Astrocyte of the cerebellum (primary cell): ENCODE results near the gene VPS51.

Experiments used
- DNase-seq: peaks from one replicate; pipeline ENCODE4 v3.0.0-alpha.2; 2011; ENCODE audit warnings: low read depth
- H3K4me3 ChIP-seq: 2 replicates; pipeline ENCODE4 v1.5.1; 2011; ENCODE audit warnings: mild to moderate bottlenecking, low read depth, low read length, moderate library complexity
- in situ Hi-C: cut with HindIII; loops from 2 replicates; pipeline ENCODE4 v1.10.0; 2017; ENCODE audit warnings: low sequenced_read_pairs
- TF ChIP-seq, protein P1 (sequence below): IDR thresholded peaks from 2 replicates; pipeline ENCODE4 v1.5.1; 2012; ENCODE audit warnings: low read length, low read depth, moderate library complexity, mild to moderate bottlenecking; ENCODE audit errors: missing control alignments

Gene VPS51

GRCh38 chr11:65131417-65131776 is 35.4 kb downstream of the VPS51 start:
- TF ChIP-seq, protein P1, sequence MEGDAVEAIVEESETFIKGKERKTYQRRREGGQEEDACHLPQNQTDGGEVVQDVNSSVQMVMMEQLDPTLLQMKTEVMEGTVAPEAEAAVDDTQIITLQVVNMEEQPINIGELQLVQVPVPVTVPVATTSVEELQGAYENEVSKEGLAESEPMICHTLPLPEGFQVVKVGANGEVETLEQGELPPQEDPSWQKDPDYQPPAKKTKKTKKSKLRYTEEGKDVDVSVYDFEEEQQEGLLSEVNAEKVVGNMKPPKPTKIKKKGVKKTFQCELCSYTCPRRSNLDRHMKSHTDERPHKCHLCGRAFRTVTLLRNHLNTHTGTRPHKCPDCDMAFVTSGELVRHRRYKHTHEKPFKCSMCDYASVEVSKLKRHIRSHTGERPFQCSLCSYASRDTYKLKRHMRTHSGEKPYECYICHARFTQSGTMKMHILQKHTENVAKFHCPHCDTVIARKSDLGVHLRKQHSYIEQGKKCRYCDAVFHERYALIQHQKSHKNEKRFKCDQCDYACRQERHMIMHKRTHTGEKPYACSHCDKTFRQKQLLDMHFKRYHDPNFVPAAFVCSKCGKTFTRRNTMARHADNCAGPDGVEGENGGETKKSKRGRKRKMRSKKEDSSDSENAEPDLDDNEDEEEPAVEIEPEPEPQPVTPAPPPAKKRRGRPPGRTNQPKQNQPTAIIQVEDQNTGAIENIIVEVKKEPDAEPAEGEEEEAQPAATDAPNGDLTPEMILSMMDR, result no peak
- no peak for DNase-seq
- no peak overlapping the region for H3K4me3 ChIP-seq
- in situ Hi-C loops, result no loop called here

- DNase-seq, result no peak
- no peak overlapping the region for H3K4me3 ChIP-seq
- TF ChIP-seq, protein P1, result no peak
- in situ Hi-C loops, result no loop called here
Observed at GRCh38 chr11:65131895-65132237, 35.9 kb downstream of the VPS51 start.

DNA sequence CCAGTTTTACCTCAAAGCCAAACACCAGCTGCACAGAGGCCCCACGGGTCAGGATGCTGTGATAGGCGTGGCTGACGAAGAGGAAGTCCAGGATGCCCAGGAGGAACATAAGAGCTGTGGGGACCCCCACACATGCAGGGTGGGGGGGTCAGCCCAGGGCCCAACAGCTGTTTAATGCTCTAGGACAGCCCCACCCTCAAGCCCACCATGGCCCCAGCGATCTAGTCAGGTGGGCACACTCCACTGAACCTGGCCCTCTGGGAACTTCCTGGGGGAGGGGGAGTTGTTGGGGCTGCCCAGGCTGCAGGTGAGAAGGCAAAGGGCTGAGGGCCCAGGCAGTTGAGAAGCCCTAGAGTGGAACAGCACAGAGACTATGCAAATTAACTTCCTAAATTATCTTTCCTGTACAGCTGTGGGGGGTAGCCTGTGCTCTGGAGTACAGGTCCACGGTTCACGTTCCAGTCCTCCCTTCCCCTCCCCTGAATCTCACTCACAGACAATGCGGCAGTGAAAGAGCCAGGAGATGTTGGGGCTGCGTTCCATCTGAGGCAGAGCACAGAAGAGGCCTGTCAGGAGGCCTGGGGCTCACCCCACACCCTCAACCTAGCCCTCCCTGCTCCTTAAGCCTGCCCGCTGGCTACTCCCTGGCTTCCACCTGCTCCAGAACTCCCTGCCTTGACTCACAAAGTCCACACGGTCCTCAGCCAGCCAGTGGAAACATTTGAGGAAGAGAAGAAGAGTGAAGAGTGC is 36.4 kb downstream of the VPS51 start:
- DNase-seq, result no peak
- H3K4me3 ChIP-seq, result peak overlapping the region; percentile 78
- in situ Hi-C loops, result no loop called here

DNA sequence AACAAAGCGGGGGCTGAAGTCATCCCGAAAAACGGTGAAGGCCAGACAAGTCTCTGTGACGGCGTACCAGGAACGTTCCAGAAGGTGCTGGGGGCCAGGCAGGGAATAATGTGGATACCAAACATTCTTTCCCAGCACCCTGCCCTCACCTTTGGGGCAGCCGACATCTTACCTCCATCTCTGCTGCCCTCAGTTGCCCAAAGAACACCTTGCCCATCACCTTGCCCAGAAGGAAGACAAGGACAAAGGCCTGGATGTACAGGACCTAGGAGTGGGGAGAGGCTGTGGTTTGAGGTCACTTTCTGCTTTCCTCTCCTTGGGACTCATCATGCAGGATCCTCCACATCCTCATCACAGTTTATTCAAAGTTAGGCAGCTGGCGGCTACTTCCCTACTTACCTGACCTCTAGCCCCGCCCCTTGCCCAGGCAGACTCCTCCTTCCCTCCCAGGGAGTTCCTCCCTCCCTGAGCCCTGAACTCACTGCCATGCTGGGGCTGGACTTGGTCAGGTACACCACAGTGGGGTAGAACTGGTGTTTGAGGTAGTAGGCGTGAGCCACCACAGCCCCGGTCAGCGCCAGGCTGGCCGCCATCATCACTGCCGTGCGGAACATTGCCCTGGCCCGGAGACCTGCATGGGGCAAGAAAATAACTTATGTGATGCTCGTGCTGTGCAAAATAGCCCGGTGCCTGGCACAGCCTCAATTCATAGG is 37.1 kb downstream of the VPS51 start:
- H3K4me3 ChIP-seq, result peak overlapping the region; percentile 78
- in situ Hi-C loops, result no loop called here
- DNase-seq, result no peak
- TF ChIP-seq, protein P1, result no peak

More for the DNA sequence above, 36.4 kb downstream of the VPS51 start:
- TF ChIP-seq, protein P1, result no peak

GRCh38 chr11:65133724-65134123 is 37.7 kb downstream of the VPS51 start:
- H3K4me3 ChIP-seq, result peak overlapping the region; percentile 78
- TF ChIP-seq, protein P1, result no peak
- in situ Hi-C loops, result no loop called here
- DNase-seq, result no peak

GRCh38 chr11:65134240-65134951 is 38.4 kb downstream of the VPS51 start, which contains the start of gene SYVN1:
TSS of gene SYVN1 (minus strand) at chr11:65134519. CDS start at chr11:65133601, 918 bp downstream.
- peak within 1 kb of the TSS; percentile 78 for H3K4me3 ChIP-seq
- in situ Hi-C loops, result no loop called here
- TF ChIP-seq, protein P1, result no peak
- peak; percentile 60 for DNase-seq
